HepG2 (cell line): Measurements from ENCODE around the gene PTPA.

ENCODE experiments used
- BORCS8-MEF2B ChIP-seq: sonication (generic); formaldehyde crosslinking; IDR thresholded peaks from 2 replicates; pipeline ENCODE4 v1.8.0; 2022; ENCODE audit warnings: mild to moderate bottlenecking, missing genetic modification reagents
- CTCF ChIP-seq: sonication (generic); formaldehyde crosslinking; IDR thresholded peaks from 2 replicates; pipeline ENCODE4 v1.5.0; 2020; ENCODE audit warnings: mild to moderate bottlenecking, missing genetic modification reagents, moderate library complexity
- EZH2 ChIP-seq: conservative IDR thresholded peaks from 2 replicates; pipeline ENCODE4 v1.6.1; 2012; ENCODE audit warnings: mild to moderate bottlenecking, low read depth, low read length, moderate library complexity
- NR2F1 ChIP-seq, 2 experiments: fragments of 450-650 bp in 1 of 2; formaldehyde crosslinking in 1 of 2; IDR thresholded peaks; 2 replicates each; pipeline versions ENCODE4 v1.5.0 to v1.6.1; 2016 to 2020; ENCODE audit warnings: mild to moderate bottlenecking in 1 of 2, missing compliant biosample characterization in 1 of 2, missing genetic modification reagents in 1 of 2, moderate library complexity in 1 of 2
- TFAP4 ChIP-seq: sonication (generic); IDR thresholded peaks from 2 replicates; pipeline ENCODE4 v1.6.1; 2016; ENCODE audit warnings: low read depth, borderline replicate concordance
- ZNF441 ChIP-seq: sonication (generic); formaldehyde crosslinking; IDR thresholded peaks from 2 replicates; pipeline ENCODE4 v1.7.0; 2021; ENCODE audit warnings: missing genetic modification reagents, borderline replicate concordance

GRCh38 chr9:129073404-129073803 lies 37.8 kb upstream of the PTPA start:
- TF ChIP-seq CTCF (CRISPR knock-in tag): no peak
- TF ChIP-seq EZH2: no peak
- TF ChIP-seq BORCS8-MEF2B (CRISPR knock-in tag): no peak
- TF ChIP-seq ZNF441 (CRISPR knock-in tag): no peak
- no peak for TF ChIP-seq TFAP4
- TF ChIP-seq NR2F1 (CRISPR knock-in tag; IDR thresholded peaks at IDR 0.05): no peak
